Measurements from ENCODE around the gene ABHD10. TPM values are rescaled to one million over a fixed set of nuclear protein-coding genes. Genes with fewer than 3 reads are reported as not detected.
A peak's percentile ranks its signal among the peaks of the same experiment; 100 is the strongest.

The ABHD10 gene
- total RNA-seq, 1 experiment from 2014 or later, result 30.3 TPM

GRCh38 chr3:111998636-111999483, 20.0 kb downstream of the ABHD10 start, which contains the start of gene TAGLN3:
Gene TAGLN3 (plus strand): TSS chr3:111998922. CDS start chr3:111999423, 501 bp downstream.
- peak; percentile 70 for ATAC-seq
- POLR2A ChIA-PET, result interaction anchor here (0.6 to 0.9 kb wide), 3 partner anchors 10 to 56 kb away, joined by 3 to 4 read pairs (median 3); no protein-coding TSS in a partner anchor
- no peaks in the 10 kb centered on the region for H3K4me1 ChIP-seq (ENCODE audit: control insufficient read depth, insufficient read depth, low read length)
- peak within 1 kb of the TSS; percentile 38 to 53 for H3K4me3 ChIP-seq (ENCODE audit: low read depth in 2 of 2, low read length in 2 of 2)
- no peaks in the 10 kb centered on the region for H3K9me3 ChIP-seq (ENCODE audit: control insufficient read depth, insufficient read depth, low read depth, low read length)
- BruUV-seq (replicated peaks), result no TSS peak
- no peak within 1 kb of the TSS for H3K27ac ChIP-seq (ENCODE audit: low read length)
- CTCF ChIA-PET, result interaction anchor here (0.5 to 1.3 kb wide), 4 partner anchors 10 to 373 kb away, joined by 3 to 10 read pairs (median 4); no protein-coding TSS in a partner anchor
- 0 out of 2 replicates have a peak, but pooled peaks have one; percentile 9 for TF ChIP-seq TCF7L2 (IDR thresholded peaks at IDR 0.05; ENCODE audit: low read depth, low read length)
- no peak for TF ChIP-seq CTCF (IDR thresholded peaks at IDR 0.05)
- no peak for TF ChIP-seq REST (IDR thresholded peaks at IDR 0.05; ENCODE audit: insufficient read depth in 1 of 2, low read depth in 2 of 2, low read length in 1 of 2)
- in situ Hi-C loops (cut with HindIII; ENCODE audit: low pct_unique_long_range_greater_than_20kb, low sequenced_read_pairs) (no loop called here), intact Hi-C loops (cut with micrococcal nuclease; ENCODE audit: unreplicated experiment) (no loop called here)
- no peaks in the 10 kb centered on the region for H3K27me3 ChIP-seq (ENCODE audit: control insufficient read depth, insufficient read depth, low read length)
- H3K36me3 ChIP-seq (ENCODE audit: control insufficient read depth, insufficient read depth, low read length), result no peaks in the 10 kb centered on the region
- no peak for DNase-seq (ENCODE audit: low read depth, low spot score)

- Histone ChIP-seq H3K4me3 (ENCODE audit: low read depth in 2 of 2, low read length in 2 of 2) (peak overlapping the region; percentile 38 to 53), H3K27me3 (ENCODE audit: control insufficient read depth, insufficient read depth, low read length) (no peaks in the 10 kb centered on the region), H3K4me1 (ENCODE audit: control insufficient read depth, insufficient read depth, low read length) (no peaks in the 10 kb centered on the region), H3K27ac (ENCODE audit: low read length) (no peak overlapping the region), H3K36me3 (ENCODE audit: control insufficient read depth, insufficient read depth, low read length) (no peaks in the 10 kb centered on the region), H3K9me3 (ENCODE audit: control insufficient read depth, insufficient read depth, low read depth, low read length) (no peaks in the 10 kb centered on the region)
- no peak for DNase-seq (ENCODE audit: low read depth, low spot score)
- intact Hi-C loops (cut with micrococcal nuclease; ENCODE audit: unreplicated experiment), result no loop called here
- no TSS peak for BruUV-seq (replicated peaks)
- ChIA-PET CTCF (interaction anchor here (0.5 to 1.3 kb wide), 5 partner anchors 11 to 149 kb away, joined by 3 to 10 read pairs (median 3); no protein-coding TSS in a partner anchor), POLR2A (interaction anchor here (0.6 to 0.9 kb wide), 3 partner anchors 11 to 57 kb away, joined by 3 to 4 read pairs (median 3); no protein-coding TSS in a partner anchor)
- in situ Hi-C loops (cut with HindIII; ENCODE audit: low pct_unique_long_range_greater_than_20kb, low sequenced_read_pairs), result no loop called here
- 0 out of 2 replicates have a peak, but pooled peaks have one; percentile 11 for ATAC-seq
- no peak for TF ChIP-seq REST (IDR thresholded peaks at IDR 0.05; ENCODE audit: insufficient read depth in 1 of 2, low read depth in 2 of 2, low read length in 1 of 2)
- no peak for TF ChIP-seq POLR2AphosphoS5 (IDR thresholded peaks at IDR 0.05; ENCODE audit: low read depth, low read length)
- no peak for TF ChIP-seq SIN3A (IDR thresholded peaks at IDR 0.05; ENCODE audit: borderline replicate concordance, insufficient read depth, low read depth, low read length)
- TF ChIP-seq CTCF (IDR thresholded peaks at IDR 0.05), result no peak
- no peak for TF ChIP-seq TCF7L2 (IDR thresholded peaks at IDR 0.05; ENCODE audit: low read depth, low read length)
These were observed 20.9 kb downstream of the ABHD10 start for GRCh38 chr3:111999484-112000324.
